A549 (cell line): ENCODE results near the gene CLCF1. TPM values are rescaled to one million over a fixed set of nuclear protein-coding genes. Genes with fewer than 3 reads are reported as not detected.

Experiments used
- ATAC-seq, 2 experiments: fragments of 200-7000 bp in 1 of 2; fragments of >200 bp in 1 of 2; cut with Nextera tagmentation in 1 of 2; cut with Tn5 transposase in 1 of 2; 3 replicates each; pipeline versions ENCODE4 v1.8.0 to v1.9.1; 2018 to 2020; ENCODE audit warnings: mild to moderate bottlenecking in 1 of 2, moderate library complexity in 1 of 2
- CTCF ChIA-PET: fragments of 300-600 bp; sonication (Branson Sonifier 250); formaldehyde crosslinking; extraction: SDS; loops from one replicate; lab custom pipeline; 2021; ENCODE audit warnings: antibody characterized with exemption, inconsistent platforms; lab: Yijun Ruan, JAX
- POLR2A ChIA-PET: fragments of 350-600 bp; formaldehyde crosslinking; extraction: SDS; loops from one replicate; lab custom pipeline; 2021; ENCODE audit warnings: antibody characterized with exemption, inconsistent platforms; lab: Yijun Ruan, JAX
- DNase-seq, 2 experiments: peaks; one replicate each; pipeline versions ENCODE4 v3.0.0 to v3.0.0-alpha.2; 2011 to 2016; ENCODE audit warnings: low read depth in 1 of 2, low spot score in 1 of 2
- FAIRE-seq: peaks from 2 replicates; lab custom pipeline; 2011; peaks lifted over from hg19 to GRCh38; lab: Jason Lieb, UNC
- H3K27ac ChIP-seq, 2 experiments: fragments of >200 bp; sonication (Bioruptor Twin); formaldehyde crosslinking; 3 replicates each; pipeline ENCODE4 v1.5.1; 2016 to 2017
- H3K4me1 ChIP-seq: fragments of >200 bp; sonication (Bioruptor Twin); formaldehyde crosslinking; 3 replicates; pipeline ENCODE4 v1.6.1; 2016
- H3K4me2 ChIP-seq: fragments of >200 bp; sonication (Bioruptor Twin); formaldehyde crosslinking; 3 replicates; pipeline ENCODE4 v1.6.1; 2016
- H3K4me3 ChIP-seq: fragments of >200 bp; sonication (Bioruptor Twin); formaldehyde crosslinking; 3 replicates; pipeline ENCODE4 v1.5.1; 2016
- H3K9me3 ChIP-seq: fragments of >200 bp; sonication (Bioruptor Twin); formaldehyde crosslinking; 3 replicates; pipeline ENCODE4 v1.6.1; 2016
- CBX2 ChIP-seq: fragments of 200-600 bp; sonication (generic); IDR thresholded peaks from 2 replicates; pipeline ENCODE4 v1.6.1; 2016; ENCODE audit warnings: low read depth, mild to moderate bottlenecking, borderline replicate concordance
- CBX8 ChIP-seq: fragments of 200-600 bp; sonication (generic); IDR thresholded peaks from 2 replicates; pipeline ENCODE4 v1.6.1; 2016
- CTCF ChIP-seq: fragments of >200 bp; sonication (Bioruptor Twin); formaldehyde crosslinking; IDR thresholded peaks from 3 replicates; pipeline ENCODE4 v1.5.1; 2016
- E2F6 ChIP-seq: IDR thresholded peaks from 2 replicates; pipeline ENCODE4 v1.6.1; 2012; ENCODE audit warnings: low read depth, borderline replicate concordance
- EHF ChIP-seq: fragments of 250-450 bp; sonication (Bioruptor Pico); IDR thresholded peaks from 2 replicates; pipeline ENCODE4 v1.5.0; 2020; ENCODE audit warnings: mild to moderate bottlenecking
- EHMT2 ChIP-seq: fragments of 200-600 bp; sonication (generic); IDR thresholded peaks from 2 replicates; pipeline ENCODE4 v1.6.1; 2016; ENCODE audit warnings: antibody characterized with exemption, low read depth, mild to moderate bottlenecking, moderate library complexity
- EP300 ChIP-seq, 2 experiments: fragments of >200 bp; sonication (Bioruptor Twin); formaldehyde crosslinking; IDR thresholded peaks; 2 replicates in 1 of 2; 3 replicates in 1 of 2; pipeline ENCODE4 v1.6.1; 2016 to 2017
- ESRRA ChIP-seq: fragments of 150-350 bp; IDR thresholded peaks from 2 replicates; pipeline ENCODE4 v1.6.1; 2014; ENCODE audit warnings: mild to moderate bottlenecking, low read length, borderline replicate concordance
- HEYL ChIP-seq: fragments of 250-450 bp; sonication (Bioruptor Pico); IDR thresholded peaks from 2 replicates; pipeline ENCODE4 v1.8.0; 2021; ENCODE audit warnings: mild to moderate bottlenecking, moderate library complexity
- HOXB5 ChIP-seq: fragments of 250-450 bp; sonication (Bioruptor Pico); IDR thresholded peaks from 2 replicates; pipeline ENCODE4 v1.5.0; 2020; ENCODE audit warnings: mild to moderate bottlenecking, moderate library complexity
- JUN ChIP-seq, 2 experiments: fragments of >200 bp; sonication (Bioruptor Twin); formaldehyde crosslinking; IDR thresholded peaks; 2 replicates in 1 of 2; 3 replicates in 1 of 2; pipeline ENCODE4 v1.6.1; 2016 to 2017
- KDM1A ChIP-seq: fragments of 200-600 bp; sonication (generic); IDR thresholded peaks from 2 replicates; pipeline ENCODE4 v1.6.1; 2016; ENCODE audit warnings: low read depth, mild to moderate bottlenecking
- MAZ ChIP-seq: fragments of 150-350 bp; IDR thresholded peaks from 2 replicates; pipeline ENCODE4 v1.6.1; 2014; ENCODE audit warnings: antibody characterized with exemption, low read depth, low read length, borderline replicate concordance
- PBX3 ChIP-seq: IDR thresholded peaks from 2 replicates; pipeline ENCODE4 v1.6.1; 2012
- POLR2AphosphoS2 ChIP-seq: conservative IDR thresholded peaks from 2 replicates; pipeline ENCODE4 v1.6.1; 2012; ENCODE audit warnings: low read length, improper control_type of control experiment, inconsistent platforms
- RAD21 ChIP-seq, 2 experiments: fragments of >200 bp in 1 of 2; sonication (Bioruptor Twin) in 1 of 2; formaldehyde crosslinking in 1 of 2; IDR thresholded peaks in 1 of 2; conservative IDR thresholded peaks in 1 of 2; 2 replicates in 1 of 2; 3 replicates in 1 of 2; pipeline ENCODE4 v1.6.1; 2012 to 2018; ENCODE audit warnings: inconsistent platforms in 1 of 2
- RCOR1 ChIP-seq: fragments of 150-350 bp; IDR thresholded peaks from 2 replicates; pipeline ENCODE4 v1.6.1; 2014; ENCODE audit warnings: antibody characterized with exemption, low read length, low read depth
- REST ChIP-seq: fragments of 200-600 bp; sonication (generic); IDR thresholded peaks from 2 replicates; pipeline ENCODE4 v1.6.1; 2016; ENCODE audit warnings: antibody characterized with exemption, mild to moderate bottlenecking, moderate library complexity
- SMC3 ChIP-seq: fragments of >200 bp; sonication (Bioruptor Twin); formaldehyde crosslinking; IDR thresholded peaks from 3 replicates; pipeline ENCODE4 v1.6.1; 2018; ENCODE audit warnings: inconsistent platforms
- TFCP2L1 ChIP-seq: fragments of 250-450 bp; sonication (Bioruptor Pico); IDR thresholded peaks from 2 replicates; pipeline ENCODE4 v1.5.0; 2021; ENCODE audit warnings: mild to moderate bottlenecking
- TP53 ChIP-seq: fragments of 250-450 bp; sonication (Bioruptor Pico); IDR thresholded peaks from 2 replicates; pipeline ENCODE4 v1.5.0; 2021; ENCODE audit warnings: mild to moderate bottlenecking, moderate library complexity
- USF2 ChIP-seq: fragments of 450-650 bp; IDR thresholded peaks from 2 replicates; pipeline ENCODE4 v1.6.1; 2014; ENCODE audit warnings: antibody characterized with exemption
- ZNF302 ChIP-seq: fragments of 250-450 bp; sonication (Bioruptor Pico); IDR thresholded peaks from 2 replicates; pipeline ENCODE4 v1.9.0; 2021; ENCODE audit warnings: inconsistent platforms, mild to moderate bottlenecking, moderate library complexity
- WGBS: methylation state at CpG from one replicate; pipeline ENCODE4 v1.1.6; 2017; ENCODE audit errors: missing lambda C conversion rate; 5-methylcytosine and 5-hydroxymethylcytosine counted together
- polyA plus RNA-seq, 4 experiments: library from polyadenylated mRNA; depleted of rRNA in 3 of 4; stranded (reverse); fragments of >200 nt; fragmentation: RNase III in 1 of 4; extraction: RNeasy Plus Mini Kit Qiagen cat#74134 plus additional on column Dnase treatment in 1 of 4; gene quantifications; 2 replicates in 3 of 4; 3 replicates in 1 of 4; pipeline ENCODE4 v1.2.3, GENCODE V29; 2011 to 2017

The CLCF1 gene
- polyA plus RNA-seq, 2 of the 4 experiments (the other 2 are of a cell fraction), result 23.9 to 31.0 TPM

- Histone ChIP-seq H3K4me2 (peak overlapping the region; percentile 93), H3K4me1 (peaks cover 86% of the 10 kb centered on the region), H3K27ac (peak overlapping the region; percentile 93 to 98)
- ATAC-seq, result no peak
- CTCF ChIA-PET, result interaction anchor here (3.1 to 20.0 kb wide), 5 partner anchors 10 to 114 kb away, joined by 11 to 1913 read pairs (median 23); partner anchors contain the start of genes CLCF1, PPP1CA, RAD9A and TBC1D10C
- whole genome bisulfite sequencing, result 32% methylated on average over 8 of the region's 11 CpGs
- peak; percentile 11 to 40 for DNase-seq
- no peak for TF ChIP-seq TP53 (CRISPR knock-in tag)
- TF ChIP-seq TFCP2L1 (CRISPR knock-in tag), result no peak
- no peak for TF ChIP-seq RAD21 (conservative IDR thresholded peaks at IDR 0.05 in 1 of 2, IDR thresholded peaks at IDR 0.05 in 1 of 2)
- TF ChIP-seq EHMT2, result no peak
- no peak; the same call in 1 of the 2 replicates for TF ChIP-seq HOXB5 (CRISPR knock-in tag)
- peak; percentile 46; the same call in 1 of the 2 replicates for TF ChIP-seq HEYL (CRISPR knock-in tag)
- no peak for TF ChIP-seq SMC3
- peak in 1 of 2 experiments; percentile 3; a peak in 1 of 5 replicates for TF ChIP-seq JUN (IDR thresholded peaks at IDR 0.05)
- TF ChIP-seq CTCF, result no peak
- TF ChIP-seq MAZ, result no peak
- TF ChIP-seq, all 56 proteins: peak for 2
- POLR2A ChIA-PET, result interaction anchor here (1.4 to 8.3 kb wide), 4 partner anchors 9 to 34 kb away, joined by 3 to 172 read pairs (median 69); partner anchors contain the start of gene CLCF1
- no peak for FAIRE-seq
- no peaks in the 10 kb centered on the region for H3K9me3 ChIP-seq
- peak overlapping the region; percentile 21 for H3K4me3 ChIP-seq
These were observed 18.2 kb downstream of the CLCF1 start for GRCh38 chr11:67355023-67355793.

GRCh38 chr11:67354075-67355022 is 19.0 kb downstream of the CLCF1 start:
- H3K4me2 ChIP-seq, result peak overlapping the region; percentile 93
- ATAC-seq (peak; percentile 52 to 69), DNase-seq (peak; percentile 96 to 98), FAIRE-seq (no peak)
- ChIA-PET POLR2A (interaction anchor here (0.8 to 8.3 kb wide), 12 partner anchors 8 to 109 kb away, joined by 3 to 172 read pairs (median 4); partner anchors contain the start of genes CLCF1, PPP1CA, RAD9A and RPS6KB2), CTCF (interaction anchor here (0.7 to 20.0 kb wide), 7 partner anchors 9 to 151 kb away, joined by 3 to 1913 read pairs (median 23); partner anchors contain the start of genes CLCF1, PITPNM1, PPP1CA and RAD9A)
- WGBS, result 4% methylated on average over 8 of the region's 8 CpGs
- no peaks in the 10 kb centered on the region for H3K9me3 ChIP-seq
- H3K27ac ChIP-seq, result peak overlapping the region; percentile 93 to 98
- peak overlapping the region; percentile 69 for H3K4me3 ChIP-seq
- H3K4me1 ChIP-seq, result peaks cover 87% of the 10 kb centered on the region
- TF ChIP-seq EHF, result peak; percentile 61; the same call in 1 of the 2 replicates
- TF ChIP-seq EP300 (IDR thresholded peaks at IDR 0.05), result peak; percentile 34 to 51; a peak in 2 of 5 replicates
- TF ChIP-seq E2F6, result peak; percentile 42; the same call in 1 of the 2 replicates
- TF ChIP-seq USF2, result no peak
- no peak for TF ChIP-seq CBX8
- TF ChIP-seq ESRRA, result no peak
- no peak for TF ChIP-seq ZNF302 (CRISPR knock-in tag)
- TF ChIP-seq HOXB5 (CRISPR knock-in tag), result no peak
- TF ChIP-seq REST, result no peak; the same call in 1 of the 2 replicates
- no peak; the same call in 1 of the 2 replicates for TF ChIP-seq POLR2AphosphoS2
- no peak for TF ChIP-seq RCOR1
- peak; percentile 65; the same call in 1 of the 2 replicates for TF ChIP-seq PBX3
- TF ChIP-seq CBX2, result no peak
- peak; percentile 17; the same call in 1 of the 3 replicates for TF ChIP-seq SMC3
- no peak for TF ChIP-seq KDM1A
